SK-N-SH treated with all-trans-retinoic acid at 6 μM for 48 hours (cell line): ENCODE measurements around the gene BTBD8.

Experiments
- ATAC-seq: fragments of 200-7000 bp; cut with Tn5 transposase; 3 replicates; pipeline ENCODE4 v1.9.1; 2020; ENCODE audit warnings: mild to moderate bottlenecking, moderate library complexity
- BACH2 ChIP-seq: fragments of 250-450 bp; sonication (Bioruptor Pico); IDR thresholded peaks from 2 replicates; pipeline ENCODE4 v1.9.0; 2021; ENCODE audit warnings: mild to moderate bottlenecking, borderline replicate concordance
- CSDC2 ChIP-seq: fragments of 250-450 bp; sonication (Bioruptor Pico); IDR thresholded peaks from 2 replicates; pipeline ENCODE4 v1.5.0; 2020; ENCODE audit warnings: mild to moderate bottlenecking, moderate library complexity
- CSRNP3 ChIP-seq: fragments of 250-450 bp; sonication (Bioruptor Pico); IDR thresholded peaks from 2 replicates; pipeline ENCODE4 v1.5.1; 2021; ENCODE audit warnings: mild to moderate bottlenecking, moderate library complexity
- ESRRG ChIP-seq: fragments of 250-450 bp; sonication (Bioruptor Pico); IDR thresholded peaks from 2 replicates; pipeline ENCODE4 v1.6.1; 2021; ENCODE audit warnings: mild to moderate bottlenecking
- GLIS3 ChIP-seq: fragments of 250-450 bp; sonication (Bioruptor Pico); IDR thresholded peaks from 2 replicates; pipeline ENCODE4 v1.5.0; 2020; ENCODE audit warnings: mild to moderate bottlenecking, moderate library complexity
- ISL1 ChIP-seq: fragments of 250-450 bp; sonication (Bioruptor Pico); IDR thresholded peaks from 2 replicates; pipeline ENCODE4 v2.1.2; 2022; ENCODE audit warnings: mild to moderate bottlenecking, moderate library complexity
- POU6F1 ChIP-seq: fragments of 250-450 bp; sonication (Bioruptor Pico); IDR thresholded peaks from 2 replicates; pipeline ENCODE4 v1.8.0; 2021; ENCODE audit warnings: low read depth, mild to moderate bottlenecking, moderate library complexity, borderline replicate concordance
- PPARA ChIP-seq: fragments of 250-450 bp; sonication (Bioruptor Pico); IDR thresholded peaks from 2 replicates; pipeline ENCODE4 v1.5.0; 2020; ENCODE audit warnings: mild to moderate bottlenecking, borderline replicate concordance
- RARB ChIP-seq: fragments of 250-450 bp; sonication (Bioruptor Pico); IDR thresholded peaks from 2 replicates; pipeline ENCODE4 v1.8.0; 2021; ENCODE audit warnings: mild to moderate bottlenecking, moderate library complexity
- SNAI2 ChIP-seq: fragments of 250-450 bp; sonication (Bioruptor Pico); IDR thresholded peaks from 2 replicates; pipeline ENCODE4 v1.5.0; 2020; ENCODE audit warnings: mild to moderate bottlenecking, moderate library complexity
- TCF4 ChIP-seq: fragments of 250-450 bp; sonication (Bioruptor Pico); IDR thresholded peaks from 2 replicates; pipeline ENCODE4 v1.8.0; 2021; ENCODE audit warnings: mild to moderate bottlenecking, moderate library complexity, borderline replicate concordance
- TOX ChIP-seq: fragments of 250-450 bp; sonication (Bioruptor Pico); IDR thresholded peaks from 2 replicates; pipeline ENCODE4 v1.8.0; 2021; ENCODE audit warnings: mild to moderate bottlenecking, moderate library complexity, borderline replicate concordance
- ZC3H10 ChIP-seq: fragments of 250-450 bp; sonication (Bioruptor Pico); IDR thresholded peaks from 2 replicates; pipeline ENCODE4 v1.5.1; 2021; ENCODE audit warnings: mild to moderate bottlenecking, moderate library complexity
- ZFP3 ChIP-seq: fragments of 250-450 bp; sonication (Bioruptor Pico); IDR thresholded peaks from 2 replicates; pipeline ENCODE4 v1.5.0; 2020; ENCODE audit warnings: mild to moderate bottlenecking, moderate library complexity
- ZFP30 ChIP-seq: fragments of 450-650 bp; formaldehyde crosslinking; IDR thresholded peaks from 2 replicates; pipeline ENCODE4 v1.5.0; 2022; ENCODE audit warnings: mild to moderate bottlenecking, moderate library complexity
- ZNF565 ChIP-seq: fragments of 450-650 bp; formaldehyde crosslinking; conservative IDR thresholded peaks from 2 replicates; pipeline ENCODE4 v1.5.0; 2020; ENCODE audit warnings: low read depth, mild to moderate bottlenecking, moderate library complexity
- ZNF70 ChIP-seq: fragments of 450-650 bp; formaldehyde crosslinking; IDR thresholded peaks from 2 replicates; pipeline ENCODE4 v1.5.0; 2020; ENCODE audit warnings: mild to moderate bottlenecking, moderate library complexity
- ZNF8 ChIP-seq: fragments of 450-650 bp; formaldehyde crosslinking; IDR thresholded peaks from 2 replicates; pipeline ENCODE4 v1.5.0; 2020; ENCODE audit warnings: mild to moderate bottlenecking, moderate library complexity
- TF ChIP-seq, protein P1 (sequence below): fragments of 250-450 bp; sonication (Bioruptor Pico); IDR thresholded peaks from 2 replicates; pipeline ENCODE4 v1.8.0; 2020; ENCODE audit warnings: mild to moderate bottlenecking, moderate library complexity, borderline replicate concordance
- TF ChIP-seq, protein P2 (sequence below): fragments of 250-450 bp; sonication (Bioruptor Pico); IDR thresholded peaks from 2 replicates; pipeline ENCODE4 v1.5.0; 2020; ENCODE audit warnings: mild to moderate bottlenecking, moderate library complexity
- TF ChIP-seq, protein P3 (sequence below): fragments of 250-450 bp; sonication (Bioruptor Pico); IDR thresholded peaks from 2 replicates; pipeline ENCODE4 v1.5.1; 2020; ENCODE audit warnings: low read depth, mild to moderate bottlenecking, moderate library complexity

Gene BTBD8

DNA sequence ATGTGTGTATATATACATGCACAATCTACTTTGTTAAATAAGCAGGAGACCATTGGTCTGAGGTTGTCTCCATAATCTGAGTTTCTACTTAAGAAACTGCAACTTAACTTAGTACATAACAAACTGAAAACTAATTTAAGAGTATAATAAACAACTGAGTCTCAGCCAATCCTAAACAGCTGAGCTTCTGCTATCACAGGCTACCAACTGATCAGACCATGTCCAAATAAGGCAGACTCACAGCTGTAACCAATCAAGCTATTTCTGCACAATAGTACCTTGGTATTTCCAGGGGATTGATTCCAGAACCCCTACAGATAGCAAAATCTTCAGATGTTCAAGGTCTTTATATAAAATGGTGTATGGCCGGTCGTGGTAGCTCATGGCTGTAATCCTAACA, 111.6 kb downstream of the BTBD8 start (continued):
- TF ChIP-seq TCF4 (CRISPR knock-in tag) = no peak

GRCh38 chr1:92192246-92192645, 112.1 kb downstream of the BTBD8 start:
- TF ChIP-seq ISL1 (CRISPR knock-in tag) = no peak
- TF ChIP-seq ESRRG = no peak
- TF ChIP-seq CSRNP3 (CRISPR knock-in tag) = no peak
- no peak for TF ChIP-seq ZNF70 (CRISPR knock-in tag)
- TF ChIP-seq TCF4 (CRISPR knock-in tag) = no peak
- no peak for TF ChIP-seq TOX (CRISPR knock-in tag)
- TF ChIP-seq POU6F1 = no peak
- no peak for TF ChIP-seq ZNF8 (CRISPR knock-in tag)
- TF ChIP-seq SNAI2 = no peak
- TF ChIP-seq GLIS3 (CRISPR knock-in tag) = no peak
- TF ChIP-seq ZNF565 (CRISPR knock-in tag) = no peak
- no peak for TF ChIP-seq ZC3H10 (CRISPR knock-in tag)
- no peak for TF ChIP-seq PPARA (CRISPR knock-in tag)
- TF ChIP-seq RARB = no peak
- no peak for TF ChIP-seq BACH2 (CRISPR knock-in tag)
- TF ChIP-seq ZFP3 (CRISPR knock-in tag) = no peak
- ATAC-seq = no peak

GRCh38 chr1:92194511-92194910, 114.4 kb downstream of the BTBD8 start:
- TF ChIP-seq ZNF70 (CRISPR knock-in tag) (no peak), CSDC2 (CRISPR knock-in tag) (no peak), CSRNP3 (CRISPR knock-in tag) (no peak), BACH2 (CRISPR knock-in tag) (no peak), ZFP30 (no peak), GLIS3 (CRISPR knock-in tag) (no peak), TCF4 (CRISPR knock-in tag) (no peak), ZFP3 (CRISPR knock-in tag) (no peak)
- TF ChIP-seq, protein P1, sequence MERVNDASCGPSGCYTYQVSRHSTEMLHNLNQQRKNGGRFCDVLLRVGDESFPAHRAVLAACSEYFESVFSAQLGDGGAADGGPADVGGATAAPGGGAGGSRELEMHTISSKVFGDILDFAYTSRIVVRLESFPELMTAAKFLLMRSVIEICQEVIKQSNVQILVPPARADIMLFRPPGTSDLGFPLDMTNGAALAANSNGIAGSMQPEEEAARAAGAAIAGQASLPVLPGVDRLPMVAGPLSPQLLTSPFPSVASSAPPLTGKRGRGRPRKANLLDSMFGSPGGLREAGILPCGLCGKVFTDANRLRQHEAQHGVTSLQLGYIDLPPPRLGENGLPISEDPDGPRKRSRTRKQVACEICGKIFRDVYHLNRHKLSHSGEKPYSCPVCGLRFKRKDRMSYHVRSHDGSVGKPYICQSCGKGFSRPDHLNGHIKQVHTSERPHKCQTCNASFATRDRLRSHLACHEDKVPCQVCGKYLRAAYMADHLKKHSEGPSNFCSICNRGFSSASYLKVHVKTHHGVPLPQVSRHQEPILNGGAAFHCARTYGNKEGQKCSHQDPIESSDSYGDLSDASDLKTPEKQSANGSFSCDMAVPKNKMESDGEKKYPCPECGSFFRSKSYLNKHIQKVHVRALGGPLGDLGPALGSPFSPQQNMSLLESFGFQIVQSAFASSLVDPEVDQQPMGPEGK (CRISPR knock-in tag) = no peak
- TF ChIP-seq, protein P2, sequence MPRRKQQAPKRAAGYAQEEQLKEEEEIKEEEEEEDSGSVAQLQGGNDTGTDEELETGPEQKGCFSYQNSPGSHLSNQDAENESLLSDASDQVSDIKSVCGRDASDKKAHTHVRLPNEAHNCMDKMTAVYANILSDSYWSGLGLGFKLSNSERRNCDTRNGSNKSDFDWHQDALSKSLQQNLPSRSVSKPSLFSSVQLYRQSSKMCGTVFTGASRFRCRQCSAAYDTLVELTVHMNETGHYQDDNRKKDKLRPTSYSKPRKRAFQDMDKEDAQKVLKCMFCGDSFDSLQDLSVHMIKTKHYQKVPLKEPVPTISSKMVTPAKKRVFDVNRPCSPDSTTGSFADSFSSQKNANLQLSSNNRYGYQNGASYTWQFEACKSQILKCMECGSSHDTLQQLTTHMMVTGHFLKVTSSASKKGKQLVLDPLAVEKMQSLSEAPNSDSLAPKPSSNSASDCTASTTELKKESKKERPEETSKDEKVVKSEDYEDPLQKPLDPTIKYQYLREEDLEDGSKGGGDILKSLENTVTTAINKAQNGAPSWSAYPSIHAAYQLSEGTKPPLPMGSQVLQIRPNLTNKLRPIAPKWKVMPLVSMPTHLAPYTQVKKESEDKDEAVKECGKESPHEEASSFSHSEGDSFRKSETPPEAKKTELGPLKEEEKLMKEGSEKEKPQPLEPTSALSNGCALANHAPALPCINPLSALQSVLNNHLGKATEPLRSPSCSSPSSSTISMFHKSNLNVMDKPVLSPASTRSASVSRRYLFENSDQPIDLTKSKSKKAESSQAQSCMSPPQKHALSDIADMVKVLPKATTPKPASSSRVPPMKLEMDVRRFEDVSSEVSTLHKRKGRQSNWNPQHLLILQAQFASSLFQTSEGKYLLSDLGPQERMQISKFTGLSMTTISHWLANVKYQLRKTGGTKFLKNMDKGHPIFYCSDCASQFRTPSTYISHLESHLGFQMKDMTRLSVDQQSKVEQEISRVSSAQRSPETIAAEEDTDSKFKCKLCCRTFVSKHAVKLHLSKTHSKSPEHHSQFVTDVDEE = no peak
- TF ChIP-seq, protein P3, sequence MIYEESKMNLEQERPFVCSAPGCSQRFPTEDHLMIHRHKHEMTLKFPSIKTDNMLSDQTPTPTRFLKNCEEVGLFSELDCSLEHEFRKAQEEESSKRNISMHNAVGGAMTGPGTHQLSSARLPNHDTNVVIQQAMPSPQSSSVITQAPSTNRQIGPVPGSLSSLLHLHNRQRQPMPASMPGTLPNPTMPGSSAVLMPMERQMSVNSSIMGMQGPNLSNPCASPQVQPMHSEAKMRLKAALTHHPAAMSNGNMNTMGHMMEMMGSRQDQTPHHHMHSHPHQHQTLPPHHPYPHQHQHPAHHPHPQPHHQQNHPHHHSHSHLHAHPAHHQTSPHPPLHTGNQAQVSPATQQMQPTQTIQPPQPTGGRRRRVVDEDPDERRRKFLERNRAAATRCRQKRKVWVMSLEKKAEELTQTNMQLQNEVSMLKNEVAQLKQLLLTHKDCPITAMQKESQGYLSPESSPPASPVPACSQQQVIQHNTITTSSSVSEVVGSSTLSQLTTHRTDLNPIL (CRISPR knock-in tag) = no peak
- TF ChIP-seq, all 23 proteins: peak for 0
- ATAC-seq = no peak
